ENCODE measurements around the gene GSN.

GSN gene

DNA sequence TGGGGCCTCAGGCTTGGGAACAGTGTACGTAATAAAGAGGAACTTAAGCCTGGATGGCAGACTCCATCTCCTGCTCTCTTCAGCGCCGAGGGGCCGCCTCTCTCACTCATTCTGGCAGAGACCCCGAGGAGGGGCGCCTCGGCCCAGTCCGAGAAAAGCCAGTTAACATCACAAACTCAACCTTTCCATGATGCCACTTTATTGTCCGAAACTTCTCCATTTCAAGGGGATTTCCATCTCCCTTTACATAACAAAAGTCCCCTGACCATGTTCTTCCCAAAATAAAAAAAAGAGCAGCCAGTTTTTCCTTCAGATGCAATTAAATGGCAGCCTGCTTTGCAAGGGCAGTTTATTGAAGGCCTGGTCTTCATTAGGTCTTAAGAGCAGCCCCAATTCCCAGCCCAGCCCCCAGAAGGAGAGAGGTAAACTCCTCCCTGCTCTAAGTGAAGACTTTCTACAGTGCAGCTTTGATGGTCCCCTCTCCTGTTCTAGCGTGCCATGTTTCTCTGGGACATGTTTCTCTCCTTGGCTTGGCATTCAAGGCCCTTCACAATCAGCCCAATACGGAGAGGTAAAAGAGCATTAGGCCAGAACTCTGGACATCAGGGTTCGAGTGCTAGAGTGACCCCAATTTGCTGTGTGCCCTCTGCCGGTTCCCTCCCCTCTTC is 46.8 kb upstream of the GSN start:
- no peaks in the 10 kb centered on the region for H3K9me2 ChIP-seq (replicated peaks; ENCODE audit: control insufficient read depth, low read length)
- H3K79me2 ChIP-seq (ENCODE audit: control insufficient read depth, low read length) = no peaks in the 10 kb centered on the region
- H3K4me1 ChIP-seq (ENCODE audit: control insufficient read depth, low read length) = no peaks in the 10 kb centered on the region
- no peak for TF ChIP-seq EZH2phosphoT487 (IDR thresholded peaks at IDR 0.05; ENCODE audit: borderline replicate concordance, low read length)
- H3K27ac ChIP-seq (ENCODE audit: low read depth, low read length) = no peak overlapping the region
- H3K27me3 ChIP-seq (ENCODE audit: control insufficient read depth, low read length) = no peaks in the 10 kb centered on the region
- no peak overlapping the region for H3K4me2 ChIP-seq (ENCODE audit: low read length)
- H4K20me1 ChIP-seq (ENCODE audit: control insufficient read depth, insufficient read depth, low read depth, low read length) = no peaks in the 10 kb centered on the region
- no peaks in the 10 kb centered on the region for H3K9me3 ChIP-seq (ENCODE audit: control insufficient read depth, insufficient read depth, low read length)
- no peak overlapping the region for H3K4me3 ChIP-seq (ENCODE audit: low read length)
- peaks cover 3% of the 10 kb centered on the region; the same call in 1 of the 2 replicates for H3K36me3 ChIP-seq (ENCODE audit: control insufficient read depth, low read length)
- H3F3A ChIP-seq (ENCODE audit: control insufficient read depth, insufficient read depth) = no peaks in the 10 kb centered on the region

DNA sequence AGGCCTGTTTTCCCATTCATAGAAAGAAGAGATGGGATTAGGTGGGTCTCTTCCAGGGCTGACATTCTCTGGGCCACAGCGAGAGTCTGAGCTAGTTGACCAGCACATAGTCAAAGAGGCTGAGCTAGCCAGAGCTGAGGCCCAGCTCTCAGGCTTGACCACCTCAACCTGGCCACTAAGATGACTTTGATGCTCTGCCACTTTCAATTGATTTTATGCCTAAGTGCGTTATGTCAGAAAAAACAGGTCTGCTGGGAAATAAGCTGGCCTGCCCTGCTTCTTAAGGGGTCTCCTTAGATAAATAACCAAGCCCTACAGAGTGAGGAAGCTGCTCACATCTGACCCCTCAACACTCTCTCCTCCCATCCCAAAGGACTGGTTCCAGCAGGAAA is 46.3 kb upstream of the GSN start:
- Histone ChIP-seq H3K4me2 (ENCODE audit: low read length) (no peak overlapping the region), H3K4me3 (ENCODE audit: low read length) (no peak overlapping the region), H3K36me3 (ENCODE audit: control insufficient read depth, low read length) (no peaks in the 10 kb centered on the region), H3K9me2 (replicated peaks; ENCODE audit: control insufficient read depth, low read length) (no peaks in the 10 kb centered on the region), H3K9me3 (ENCODE audit: control insufficient read depth, insufficient read depth, low read length) (no peaks in the 10 kb centered on the region), H3K27me3 (ENCODE audit: control insufficient read depth, low read length) (no peaks in the 10 kb centered on the region), H3K4me1 (ENCODE audit: control insufficient read depth, low read length) (no peaks in the 10 kb centered on the region), H3K79me2 (ENCODE audit: control insufficient read depth, low read length) (no peaks in the 10 kb centered on the region), H4K20me1 (ENCODE audit: control insufficient read depth, insufficient read depth, low read depth, low read length) (no peaks in the 10 kb centered on the region), H3F3A (ENCODE audit: control insufficient read depth, insufficient read depth) (no peaks in the 10 kb centered on the region), H3K27ac (ENCODE audit: low read depth, low read length) (no peak overlapping the region)
- TF ChIP-seq, protein P1, sequence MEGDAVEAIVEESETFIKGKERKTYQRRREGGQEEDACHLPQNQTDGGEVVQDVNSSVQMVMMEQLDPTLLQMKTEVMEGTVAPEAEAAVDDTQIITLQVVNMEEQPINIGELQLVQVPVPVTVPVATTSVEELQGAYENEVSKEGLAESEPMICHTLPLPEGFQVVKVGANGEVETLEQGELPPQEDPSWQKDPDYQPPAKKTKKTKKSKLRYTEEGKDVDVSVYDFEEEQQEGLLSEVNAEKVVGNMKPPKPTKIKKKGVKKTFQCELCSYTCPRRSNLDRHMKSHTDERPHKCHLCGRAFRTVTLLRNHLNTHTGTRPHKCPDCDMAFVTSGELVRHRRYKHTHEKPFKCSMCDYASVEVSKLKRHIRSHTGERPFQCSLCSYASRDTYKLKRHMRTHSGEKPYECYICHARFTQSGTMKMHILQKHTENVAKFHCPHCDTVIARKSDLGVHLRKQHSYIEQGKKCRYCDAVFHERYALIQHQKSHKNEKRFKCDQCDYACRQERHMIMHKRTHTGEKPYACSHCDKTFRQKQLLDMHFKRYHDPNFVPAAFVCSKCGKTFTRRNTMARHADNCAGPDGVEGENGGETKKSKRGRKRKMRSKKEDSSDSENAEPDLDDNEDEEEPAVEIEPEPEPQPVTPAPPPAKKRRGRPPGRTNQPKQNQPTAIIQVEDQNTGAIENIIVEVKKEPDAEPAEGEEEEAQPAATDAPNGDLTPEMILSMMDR (IDR thresholded peaks at IDR 0.05; ENCODE audit: low read depth, low read length, poor library complexity, severe bottlenecking) = no peak
- TF ChIP-seq EZH2phosphoT487 (IDR thresholded peaks at IDR 0.05; ENCODE audit: borderline replicate concordance, low read length) = no peak

DNA sequence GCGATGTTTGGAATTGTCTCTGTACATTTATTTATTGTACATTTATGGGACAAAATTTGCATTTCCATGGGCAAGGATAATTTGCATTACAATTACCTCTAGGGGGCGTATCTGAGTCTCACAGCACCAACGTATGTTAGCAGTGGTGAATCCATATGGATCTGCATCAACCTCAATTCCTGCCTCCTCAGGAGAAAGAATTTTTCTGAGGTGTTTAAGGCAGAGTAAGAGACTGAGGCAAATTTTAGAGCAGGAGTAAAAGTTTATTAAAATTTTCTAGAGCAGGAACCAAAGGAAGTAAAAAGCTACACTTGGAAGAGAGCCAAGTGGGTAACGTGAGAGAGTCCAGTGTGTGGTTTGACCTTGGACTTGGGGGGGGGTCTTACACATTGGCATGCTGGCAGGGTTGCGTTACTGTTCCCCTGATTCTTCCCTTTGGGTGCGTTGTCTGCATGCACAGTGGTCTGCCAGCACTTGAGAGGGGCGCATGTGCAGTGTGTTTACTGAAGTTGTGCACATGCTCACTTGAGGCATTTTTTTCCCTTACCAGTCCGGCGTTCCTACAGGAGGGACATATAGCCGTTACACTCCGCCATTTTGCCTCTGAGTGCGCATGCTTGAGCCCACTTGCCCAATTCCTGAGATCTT is 45.3 kb upstream of the GSN start:
- no peaks in the 10 kb centered on the region for H3K36me3 ChIP-seq (ENCODE audit: control insufficient read depth, low read length)
- no peak overlapping the region for H3K4me3 ChIP-seq (ENCODE audit: low read length)
- no peaks in the 10 kb centered on the region for H3K9me3 ChIP-seq (ENCODE audit: control insufficient read depth, insufficient read depth, low read length)
- H3K9me2 ChIP-seq (replicated peaks; ENCODE audit: control insufficient read depth, low read length) = no peaks in the 10 kb centered on the region
- H3K4me1 ChIP-seq (ENCODE audit: control insufficient read depth, low read length) = no peaks in the 10 kb centered on the region
- H3K4me2 ChIP-seq (ENCODE audit: low read length) = no peak overlapping the region
- no peaks in the 10 kb centered on the region for H4K20me1 ChIP-seq (ENCODE audit: control insufficient read depth, insufficient read depth, low read depth, low read length)
- H3K27me3 ChIP-seq (ENCODE audit: control insufficient read depth, low read length) = no peaks in the 10 kb centered on the region
- H3K79me2 ChIP-seq (ENCODE audit: control insufficient read depth, low read length) = no peaks in the 10 kb centered on the region
- H3F3A ChIP-seq (ENCODE audit: control insufficient read depth, insufficient read depth) = no peaks in the 10 kb centered on the region
- TF ChIP-seq, protein P1 (IDR thresholded peaks at IDR 0.05; ENCODE audit: low read depth, low read length, poor library complexity, severe bottlenecking) = peak; percentile 70
- no peak for TF ChIP-seq EZH2phosphoT487 (IDR thresholded peaks at IDR 0.05; ENCODE audit: borderline replicate concordance, low read length)
- no peak overlapping the region for H3K27ac ChIP-seq (ENCODE audit: low read depth, low read length)

DNA sequence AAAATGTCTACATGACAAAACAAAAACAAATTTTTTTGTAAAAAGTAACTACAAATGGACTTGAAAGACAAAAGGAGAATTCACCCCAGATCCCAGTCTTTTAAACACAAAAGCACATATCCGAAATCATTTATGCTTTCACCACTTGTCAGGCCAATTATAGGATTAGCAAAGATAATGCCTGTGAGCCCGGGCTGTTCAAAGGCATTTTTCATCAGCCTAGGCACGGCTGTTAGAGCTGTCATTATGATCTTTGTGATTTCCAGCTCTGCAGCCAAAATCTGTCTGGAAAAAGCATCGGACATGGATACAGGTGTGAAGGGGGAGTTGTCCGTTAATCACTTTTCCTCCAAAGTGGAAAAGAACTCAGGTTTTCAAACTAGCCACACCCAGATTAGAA is 42.7 kb upstream of the GSN start:
- H3F3A ChIP-seq (ENCODE audit: control insufficient read depth, insufficient read depth) = no peaks in the 10 kb centered on the region
- no peaks in the 10 kb centered on the region for H3K9me2 ChIP-seq (replicated peaks; ENCODE audit: control insufficient read depth, low read length)
- H3K4me1 ChIP-seq (ENCODE audit: control insufficient read depth, low read length) = no peaks in the 10 kb centered on the region
- no peaks in the 10 kb centered on the region for H3K9me3 ChIP-seq (ENCODE audit: control insufficient read depth, insufficient read depth, low read length)
- no peak overlapping the region for H3K4me2 ChIP-seq (ENCODE audit: low read length)
- H4K20me1 ChIP-seq (ENCODE audit: control insufficient read depth, insufficient read depth, low read depth, low read length) = no peaks in the 10 kb centered on the region
- no peaks in the 10 kb centered on the region for H3K36me3 ChIP-seq (ENCODE audit: control insufficient read depth, low read length)
- H3K4me3 ChIP-seq (ENCODE audit: low read length) = no peak overlapping the region
- H3K27me3 ChIP-seq (ENCODE audit: control insufficient read depth, low read length) = no peaks in the 10 kb centered on the region
- TF ChIP-seq, protein P1 (IDR thresholded peaks at IDR 0.05; ENCODE audit: low read depth, low read length, poor library complexity, severe bottlenecking) = no peak
- no peak for TF ChIP-seq EZH2phosphoT487 (IDR thresholded peaks at IDR 0.05; ENCODE audit: borderline replicate concordance, low read length)
- H3K27ac ChIP-seq (ENCODE audit: low read depth, low read length) = no peak overlapping the region
- H3K79me2 ChIP-seq (ENCODE audit: control insufficient read depth, low read length) = no peaks in the 10 kb centered on the region
